ENCODE results near the gene ZNF420.

ZNF420 gene

GRCh38 chr19:37148214-37148613 lies 70.0 kb downstream of the ZNF420 start:
- DNase-seq (ENCODE audit: low spot score): no peak

- DNase-seq (ENCODE audit: low spot score): no peak
These were observed 81.9 kb downstream of the ZNF420 start for GRCh38 chr19:37160153-37160552.

- DNase-seq (ENCODE audit: low spot score): no peak
These were observed 87.4 kb downstream of the ZNF420 start for GRCh38 chr19:37165635-37166034.

- peak; percentile 92 for DNase-seq (ENCODE audit: low spot score)
These were observed 94.4 kb downstream of the ZNF420 start, which contains the start of gene ZNF585A for GRCh38 chr19:37172368-37173366. TSS of gene ZNF585A (minus strand) at chr19:37172695. CDS start at chr19:37169910, 2,785 bp downstream.
